Raji (cell line): ENCODE data around the gene SPRED1.

Source experiments
- POLR2A ChIP-seq: IDR thresholded peaks from 2 replicates; pipeline ENCODE4 v1.6.1; 2011; ENCODE audit warnings: low read depth, low read length, control low read depth; ENCODE audit not compliant: insufficient read depth

The SPRED1 gene

DNA sequence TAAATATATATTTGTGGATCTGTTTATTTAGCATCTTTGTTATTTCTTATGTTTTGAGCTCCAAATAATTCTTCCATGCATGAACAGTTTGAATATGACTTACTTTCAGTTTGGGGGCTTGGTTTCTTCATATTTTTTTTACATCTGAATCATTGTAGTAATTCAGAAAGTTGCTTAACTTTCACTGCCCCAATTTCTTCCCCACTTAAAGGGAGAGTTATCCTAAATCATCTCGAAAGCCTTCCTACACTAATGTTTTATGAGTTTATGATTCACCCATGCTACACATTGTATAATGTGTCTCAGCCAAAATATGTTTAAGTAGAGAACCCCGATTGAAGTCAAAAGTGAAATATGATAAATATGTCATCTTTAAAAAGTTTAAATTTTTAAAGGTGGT lies 47.8 kb downstream of the SPRED1 start:
- no peak for TF ChIP-seq POLR2A

DNA sequence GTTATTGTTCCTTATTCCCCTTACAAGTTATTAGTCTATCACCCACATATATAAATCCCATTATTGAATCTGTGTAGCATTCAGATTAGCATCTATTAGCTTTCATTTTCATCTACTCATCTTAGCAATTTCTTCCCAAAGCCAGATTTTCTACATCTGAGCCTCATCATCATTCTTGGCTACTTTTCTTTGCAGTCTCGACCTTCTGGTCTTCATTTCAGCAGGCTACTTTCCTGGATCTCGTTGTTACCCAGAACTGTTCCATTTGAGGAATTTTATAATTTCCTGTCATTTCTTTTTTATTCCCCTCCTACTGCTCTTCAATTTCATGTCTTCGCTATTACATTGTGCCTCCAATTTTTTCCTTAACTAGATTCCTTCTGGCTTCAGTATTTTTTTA lies 51.8 kb downstream of the SPRED1 start:
- no peak for TF ChIP-seq POLR2A

DNA sequence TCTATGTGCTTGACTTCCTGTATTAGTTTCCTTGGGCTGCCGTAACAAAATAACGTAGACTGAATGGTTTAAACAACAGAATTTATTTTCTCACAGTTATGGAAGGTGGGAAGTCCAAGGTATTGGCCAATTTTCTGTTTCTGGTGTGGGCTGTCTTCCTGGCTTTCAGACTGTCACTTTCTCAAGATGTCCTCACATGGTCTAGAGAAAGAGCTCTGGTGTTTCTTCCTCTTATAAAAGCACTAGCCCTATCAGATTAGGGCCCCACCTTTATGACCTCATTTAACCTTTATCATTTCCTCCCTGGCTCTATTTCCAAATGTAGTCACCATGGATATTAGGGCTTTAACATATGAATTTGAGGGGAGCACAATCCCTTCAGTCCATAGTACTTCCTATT lies 54.6 kb downstream of the SPRED1 start:
- no peak for TF ChIP-seq POLR2A

- no peak for TF ChIP-seq POLR2A
Observed at GRCh38 chr15:38307861-38308641, 55.4 kb downstream of the SPRED1 start.

- no peak for TF ChIP-seq POLR2A
Observed at GRCh38 chr15:38308797-38309196, 56.2 kb downstream of the SPRED1 start.

GRCh38 chr15:38312190-38312589 lies 59.6 kb downstream of the SPRED1 start:
- no peak for TF ChIP-seq POLR2A

GRCh38 chr15:38316311-38316710 lies 63.7 kb downstream of the SPRED1 start:
- TF ChIP-seq POLR2A, result no peak

GRCh38 chr15:38320181-38320580 lies 67.5 kb downstream of the SPRED1 start:
- no peak for TF ChIP-seq POLR2A

DNA sequence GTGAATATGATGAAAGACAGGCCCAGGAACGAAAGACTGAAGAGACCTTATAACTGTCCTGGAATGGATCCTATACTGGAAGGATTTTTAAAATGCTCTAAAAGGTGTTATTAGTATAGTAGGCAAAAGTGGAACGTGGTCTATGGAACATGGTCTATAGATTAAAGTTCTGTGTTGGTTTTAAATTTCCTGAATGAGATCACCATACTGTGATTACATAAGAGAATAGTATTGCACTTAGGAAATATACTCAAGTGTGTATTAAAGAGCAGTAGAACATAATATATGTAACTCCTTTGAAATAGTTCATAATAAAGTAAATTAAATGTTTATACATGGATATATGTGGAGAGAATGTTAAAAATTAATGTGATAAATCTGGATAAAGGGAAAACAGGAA lies 68.2 kb downstream of the SPRED1 start:
- TF ChIP-seq POLR2A, result no peak

DNA sequence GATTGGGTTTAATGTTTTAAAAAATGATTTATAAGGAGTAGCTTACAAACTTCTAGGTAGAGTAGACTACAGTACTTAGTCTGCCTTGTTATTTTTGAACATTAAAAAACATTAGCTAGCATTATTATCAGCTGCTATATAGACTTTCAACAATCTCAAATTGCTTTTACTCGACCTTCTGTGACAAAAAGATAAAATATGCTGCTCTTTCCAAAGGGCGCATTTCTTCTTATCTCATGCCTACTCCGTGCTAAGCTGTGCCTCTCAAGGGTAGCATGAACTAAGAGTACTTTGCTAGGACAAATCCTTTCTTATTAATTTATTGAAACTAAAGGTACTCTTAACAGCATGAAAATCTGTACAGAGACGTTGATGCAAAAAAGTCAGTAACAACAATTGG lies 71.3 kb downstream of the SPRED1 start:
- TF ChIP-seq POLR2A, result no peak

GRCh38 chr15:38324939-38325647 lies 72.5 kb downstream of the SPRED1 start:
- TF ChIP-seq POLR2A, result no peak

- TF ChIP-seq POLR2A, result no peak
Observed at GRCh38 chr15:38325648-38325990, 73.0 kb downstream of the SPRED1 start.

DNA sequence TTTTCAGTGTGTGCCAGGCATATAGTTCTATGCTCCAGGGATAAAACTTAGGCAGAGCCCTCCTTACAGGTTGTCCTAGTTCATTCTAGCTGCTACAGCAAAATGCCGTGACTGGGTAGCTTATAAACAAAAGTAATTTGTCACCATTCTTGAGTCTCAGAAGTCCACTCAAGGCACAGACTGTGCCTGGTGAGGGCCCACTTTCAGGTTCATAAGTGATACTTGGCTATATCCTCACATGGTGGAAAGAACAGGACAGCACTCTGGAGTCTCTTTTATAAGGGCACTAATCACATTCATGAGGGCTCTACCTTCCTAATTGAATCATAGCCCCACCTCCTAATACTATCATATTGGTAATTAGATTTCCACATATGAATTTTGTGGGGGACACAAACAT lies 80.1 kb downstream of the SPRED1 start:
- TF ChIP-seq POLR2A, result no peak

GRCh38 chr15:38335116-38335515 lies 82.5 kb downstream of the SPRED1 start:
- no peak for TF ChIP-seq POLR2A

GRCh38 chr15:38344351-38344750 lies 91.7 kb downstream of the SPRED1 start:
- TF ChIP-seq POLR2A, result no peak

GRCh38 chr15:38349251-38349650 lies 96.6 kb downstream of the SPRED1 start:
- no peak for TF ChIP-seq POLR2A

- TF ChIP-seq POLR2A, result no peak
Observed at GRCh38 chr15:38351466-38351865, 98.8 kb downstream of the SPRED1 start.
